Activated T-helper 1 cell treated with anti-CD3 and anti-CD28 coated beads, Interleukin-12 subunit alpha, Interleukin-12 subunit beta, Interleukin-2, Interleukin-4 antibody, amounts not matched to agents 30 ng/mL and 10 ng/mL and 1 ng/mL, durations not matched to agents 14 hours and 24 hours and 36 hours (primary cell): ENCODE measurements around the gene SPON1. TPM values are rescaled to one million over a fixed set of nuclear protein-coding genes. Genes with fewer than 3 reads are reported as not detected.

Experiments used
- DNase-seq: peaks from one replicate; pipeline ENCODE4 v3.0.0; 2021; ENCODE audit warnings: low spot score
- H3K27ac Mint-ChIP-seq: one replicate; pipeline ENCODE4 v1.8.0; 2021; ENCODE audit warnings: mild to moderate bottlenecking, mixed read lengths
- H3K27me3 Mint-ChIP-seq: one replicate; pipeline ENCODE4 v1.8.0; 2022; ENCODE audit warnings: mild to moderate bottlenecking, moderate library complexity, mixed read lengths; ENCODE audit not compliant: insufficient read depth
- H3K36me3 Mint-ChIP-seq: one replicate; pipeline ENCODE4 v1.8.0; 2021; ENCODE audit warnings: low read depth, mixed read lengths
- H3K4me1 Mint-ChIP-seq: one replicate; pipeline ENCODE4 v1.8.0; 2021; ENCODE audit warnings: low read depth, mixed read lengths
- H3K4me3 Mint-ChIP-seq: one replicate; pipeline ENCODE4 v1.8.0; 2021; ENCODE audit warnings: mild to moderate bottlenecking, moderate library complexity, mixed read lengths
- H3K9me3 Mint-ChIP-seq: one replicate; pipeline ENCODE4 v1.8.0; 2021; ENCODE audit warnings: mixed read lengths
- intact Hi-C: fragments of 100-400 bp; cut with micrococcal nuclease; formaldehyde crosslinking; loops from one replicate; pipeline ENCODE4 v1.15.1; 2024
- total RNA-seq: library from RNA; stranded (reverse); gene quantifications from 2 replicates; pipeline ENCODE4 v1.2.3, GENCODE V29; 2022

SPON1 gene
- total RNA-seq, 1 donor from 2014 or later: 0.29 TPM

DNA sequence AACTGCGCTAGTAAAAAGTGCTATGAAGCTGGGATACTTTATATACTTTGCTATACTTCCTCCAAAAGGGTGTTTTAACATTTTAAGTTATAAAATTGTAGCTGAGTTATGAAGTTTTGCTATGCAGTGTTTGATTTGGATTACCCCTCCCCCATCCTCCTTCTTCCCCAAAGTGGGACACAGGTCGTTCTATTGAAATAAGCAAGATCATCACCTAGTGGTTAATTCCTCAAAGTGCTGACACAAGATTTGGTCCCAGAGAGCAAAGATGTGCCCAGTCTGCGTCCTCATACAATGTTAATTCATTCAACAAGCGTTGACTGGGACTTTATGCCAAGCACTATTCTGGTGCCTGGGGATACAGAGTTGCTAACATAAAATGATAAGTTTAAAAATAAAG is 78.5 kb downstream of the SPON1 start:
- H3K4me3 Mint-ChIP-seq: no peak overlapping the region
- no peak overlapping the region for H3K27ac Mint-ChIP-seq
- no peaks in the 10 kb centered on the region for H3K9me3 Mint-ChIP-seq

DNA sequence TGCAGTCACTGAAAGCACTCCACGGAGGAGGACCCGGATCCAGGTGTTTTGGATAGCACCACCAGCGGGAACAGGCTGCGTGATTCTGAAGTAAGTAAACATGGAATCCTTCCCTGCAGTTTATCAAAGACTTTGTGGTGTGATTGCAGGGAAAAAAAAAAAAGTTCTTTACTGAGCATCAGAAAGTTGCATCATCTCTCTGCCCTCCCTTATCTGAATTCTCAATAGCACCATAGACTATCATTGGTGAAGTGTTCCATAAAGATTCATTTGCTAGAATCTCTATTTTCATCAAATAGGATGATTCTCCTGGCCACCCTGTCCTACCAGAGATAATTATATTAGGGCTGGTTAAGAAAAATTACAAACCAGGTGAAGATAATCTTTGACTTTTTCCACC is 79.0 kb downstream of the SPON1 start:
- H3K27me3 Mint-ChIP-seq: peaks cover 18% of the 10 kb centered on the region
- intact Hi-C loops: no loop called here
- H3K36me3 Mint-ChIP-seq: no peaks in the 10 kb centered on the region
- H3K4me1 Mint-ChIP-seq: no peaks in the 10 kb centered on the region
- no peak overlapping the region for H3K27ac Mint-ChIP-seq
- no peaks in the 10 kb centered on the region for H3K9me3 Mint-ChIP-seq
- no peak for DNase-seq
- H3K4me3 Mint-ChIP-seq: no peak overlapping the region

More for the DNA sequence above, 78.5 kb downstream of the SPON1 start:
- no peaks in the 10 kb centered on the region for H3K36me3 Mint-ChIP-seq
- peaks cover 17% of the 10 kb centered on the region for H3K27me3 Mint-ChIP-seq
- no peaks in the 10 kb centered on the region for H3K4me1 Mint-ChIP-seq
- DNase-seq: no peak
- intact Hi-C loops: no loop called here

DNA sequence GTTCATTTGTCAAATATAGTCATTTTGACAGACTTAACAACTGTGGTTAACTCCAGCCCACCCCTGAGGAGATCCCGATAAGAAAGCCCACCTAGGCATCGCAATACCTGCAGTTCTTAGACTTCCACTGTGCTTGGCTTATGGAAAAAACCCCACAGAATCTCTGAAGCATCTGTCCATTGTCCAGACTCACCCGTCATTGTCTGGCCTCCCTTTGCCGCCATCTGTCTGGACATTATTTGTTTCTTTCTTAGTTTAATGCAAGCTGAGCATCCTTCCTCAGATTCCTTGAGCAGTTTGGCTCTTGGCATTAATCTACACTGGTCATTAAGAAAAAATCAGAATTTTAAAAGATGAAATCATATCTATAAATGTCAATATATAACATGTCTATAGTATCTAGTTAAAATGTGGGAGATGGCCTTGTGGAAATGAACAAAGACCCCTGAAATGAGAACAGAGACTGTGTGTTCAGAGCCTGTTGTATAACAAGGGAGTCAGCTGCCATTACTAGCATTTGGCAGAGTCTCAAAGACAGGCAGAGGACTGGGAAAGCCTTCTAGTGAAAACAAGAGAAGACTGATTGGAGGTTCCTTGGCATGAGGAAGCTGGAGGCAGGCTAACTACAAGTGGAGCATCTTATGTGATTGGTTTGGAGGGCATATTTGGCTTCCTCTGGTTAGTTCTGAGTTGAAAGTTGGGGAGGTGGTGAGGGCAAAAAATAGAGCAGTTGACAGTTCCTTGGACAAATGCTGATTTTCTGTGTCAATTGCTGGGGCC is 80.4 kb downstream of the SPON1 start:
- intact Hi-C loops: no loop called here
- no peak overlapping the region for H3K27ac Mint-ChIP-seq

DNA sequence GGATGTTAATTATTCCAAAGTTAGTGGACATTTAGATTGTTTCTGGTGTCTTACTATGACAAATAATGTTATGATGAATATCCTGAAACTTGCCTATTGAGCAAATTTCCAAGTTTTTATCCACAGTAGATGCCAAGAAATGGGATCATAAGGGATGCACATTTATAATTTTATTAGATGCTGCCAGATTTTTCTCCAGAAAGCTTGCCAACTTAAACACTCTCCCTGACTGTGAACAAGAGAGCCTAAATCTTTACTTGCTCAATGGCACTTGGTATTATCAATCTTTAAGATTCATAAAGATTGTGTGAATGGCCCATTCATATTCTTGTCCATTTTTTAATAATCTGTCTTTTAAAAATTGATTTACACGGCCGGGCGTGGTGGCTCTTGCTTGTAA is 82.4 kb downstream of the SPON1 start:
- H3K27me3 Mint-ChIP-seq: peaks cover 18% of the 10 kb centered on the region
- no peak for DNase-seq
- H3K9me3 Mint-ChIP-seq: no peaks in the 10 kb centered on the region
- no peaks in the 10 kb centered on the region for H3K4me1 Mint-ChIP-seq
- H3K4me3 Mint-ChIP-seq: no peak overlapping the region
- intact Hi-C loops: no loop called here
- no peak overlapping the region for H3K27ac Mint-ChIP-seq
- no peaks in the 10 kb centered on the region for H3K36me3 Mint-ChIP-seq

More for the DNA sequence above, 80.4 kb downstream of the SPON1 start:
- H3K4me3 Mint-ChIP-seq: no peak overlapping the region
- DNase-seq: no peak
- no peaks in the 10 kb centered on the region for H3K9me3 Mint-ChIP-seq
- no peaks in the 10 kb centered on the region for H3K36me3 Mint-ChIP-seq
- H3K27me3 Mint-ChIP-seq: peaks cover 18% of the 10 kb centered on the region
- H3K4me1 Mint-ChIP-seq: no peaks in the 10 kb centered on the region

DNA sequence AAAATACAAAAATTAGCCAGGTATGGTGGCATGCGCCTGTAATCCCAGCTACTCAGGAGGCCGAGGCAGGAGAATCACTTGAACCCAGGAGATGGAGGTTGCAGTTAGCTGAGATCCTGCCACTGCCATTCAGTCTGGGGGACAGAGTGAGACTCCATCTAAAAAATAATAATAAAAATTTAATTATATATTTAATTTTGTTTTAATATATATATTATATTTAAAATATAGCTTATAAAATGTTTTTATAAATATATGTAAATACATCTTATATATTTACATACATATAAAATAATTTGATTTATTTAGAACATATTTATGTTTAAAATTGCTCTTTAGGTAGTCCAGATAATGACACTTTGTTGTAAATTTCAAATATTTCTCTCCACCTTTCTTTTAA is 82.9 kb downstream of the SPON1 start:
- no peak for DNase-seq
- intact Hi-C loops: no loop called here
- no peaks in the 10 kb centered on the region for H3K9me3 Mint-ChIP-seq
- no peaks in the 10 kb centered on the region for H3K4me1 Mint-ChIP-seq
- no peaks in the 10 kb centered on the region for H3K36me3 Mint-ChIP-seq
- no peak overlapping the region for H3K27ac Mint-ChIP-seq
- H3K27me3 Mint-ChIP-seq: peaks cover 14% of the 10 kb centered on the region
- no peak overlapping the region for H3K4me3 Mint-ChIP-seq

DNA sequence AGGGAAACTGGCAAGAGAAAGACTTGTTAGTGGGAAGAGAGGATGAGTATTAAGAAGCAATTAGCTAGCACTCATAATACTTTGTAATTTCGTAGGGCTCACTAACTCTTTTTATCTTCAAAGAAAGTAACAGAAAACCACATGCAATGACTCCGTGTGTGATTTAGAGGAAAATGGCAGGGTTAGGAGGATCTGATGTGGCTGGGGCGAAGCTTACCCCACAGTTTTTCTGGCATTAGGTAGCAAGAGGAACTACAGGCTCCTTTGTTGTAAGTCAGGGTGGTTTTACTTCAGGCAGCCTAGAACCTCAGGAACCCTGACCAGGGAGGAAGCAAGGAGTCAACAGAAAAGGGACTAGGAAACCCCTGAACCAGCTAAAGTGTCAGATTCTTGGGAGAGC is 89.7 kb downstream of the SPON1 start:
- Mint-ChIP-seq H3K36me3 (no peaks in the 10 kb centered on the region), H3K4me1 (no peaks in the 10 kb centered on the region), H3K27me3 (peaks cover 12% of the 10 kb centered on the region), H3K4me3 (no peak overlapping the region), H3K27ac (no peak overlapping the region), H3K9me3 (no peaks in the 10 kb centered on the region)
- intact Hi-C loops: no loop called here
- DNase-seq: no peak

DNA sequence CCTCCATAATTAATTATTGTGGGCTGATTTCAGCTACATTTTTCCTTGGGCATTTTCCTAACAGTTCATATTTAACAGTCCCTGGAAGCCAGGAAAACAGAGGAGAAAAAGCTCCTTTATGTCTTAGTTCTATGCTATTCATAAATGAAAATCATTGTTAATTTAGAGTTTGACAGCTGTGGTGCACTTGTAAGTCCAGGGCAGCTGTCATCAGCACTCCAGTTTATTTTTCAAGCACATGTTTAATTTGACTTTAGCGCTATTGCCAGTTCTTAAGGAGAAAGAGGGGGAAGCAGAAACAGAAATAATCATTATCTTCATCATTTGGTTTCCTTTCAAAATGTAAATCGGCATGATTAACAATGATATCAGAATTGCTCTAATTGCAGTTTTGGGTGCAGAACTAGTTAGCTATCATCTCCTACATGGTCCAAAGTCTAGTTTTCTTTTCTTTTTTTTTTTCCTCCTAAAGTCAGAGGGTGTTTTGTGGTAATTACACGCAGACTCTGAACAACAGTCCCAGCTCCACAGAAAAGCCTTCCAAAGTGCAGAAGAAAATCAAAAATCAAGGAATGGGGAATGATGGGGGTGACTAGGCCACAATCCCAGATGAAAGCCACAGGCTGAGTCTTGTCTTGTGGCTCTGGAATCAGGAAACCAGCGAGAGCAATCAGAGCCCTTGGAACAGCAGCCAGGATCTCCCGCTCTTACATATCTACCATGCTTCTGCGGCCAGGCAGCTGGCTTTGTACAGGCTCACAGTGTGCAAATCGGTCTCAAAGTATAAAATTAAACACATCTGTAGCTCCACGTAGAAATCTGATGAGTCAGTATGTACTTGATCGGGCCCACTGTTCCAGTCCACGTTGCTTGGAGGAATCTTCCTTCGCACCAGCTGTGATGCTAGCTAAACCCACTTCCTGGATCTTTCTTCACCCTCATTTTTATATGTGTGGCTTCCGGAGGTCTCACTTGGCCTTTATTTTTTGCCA is 91.9 kb downstream of the SPON1 start:
- peaks cover 8% of the 10 kb centered on the region for H3K27me3 Mint-ChIP-seq
- H3K4me3 Mint-ChIP-seq: no peak overlapping the region

DNA sequence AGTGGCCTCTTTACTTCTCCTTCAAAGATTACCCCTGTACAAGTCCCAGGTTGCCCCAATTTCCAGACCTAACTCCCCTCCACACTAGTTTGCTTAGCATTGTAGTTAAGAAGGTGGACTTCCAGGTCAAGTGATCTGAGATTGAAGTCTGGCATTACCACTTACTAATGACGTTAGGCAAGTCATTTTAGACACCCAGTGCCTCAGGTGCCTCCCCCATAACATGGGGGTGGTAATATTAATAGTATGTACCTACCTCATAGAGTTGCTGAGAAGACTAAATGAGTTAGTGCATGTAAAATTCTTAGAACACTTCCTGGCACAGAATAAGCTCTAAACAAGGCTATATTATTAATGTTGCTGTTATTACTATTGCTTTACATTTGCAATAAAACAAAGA is 93.4 kb downstream of the SPON1 start:
- H3K9me3 Mint-ChIP-seq: no peaks in the 10 kb centered on the region
- DNase-seq: no peak
- H3K27me3 Mint-ChIP-seq: peaks cover 8% of the 10 kb centered on the region
- H3K36me3 Mint-ChIP-seq: no peaks in the 10 kb centered on the region
- no peak overlapping the region for H3K27ac Mint-ChIP-seq
- no peak overlapping the region for H3K4me3 Mint-ChIP-seq
- intact Hi-C loops: no loop called here
- H3K4me1 Mint-ChIP-seq: no peaks in the 10 kb centered on the region

More for the DNA sequence above, 91.9 kb downstream of the SPON1 start:
- intact Hi-C loops: no loop called here
- Mint-ChIP-seq H3K36me3 (no peaks in the 10 kb centered on the region), H3K4me1 (no peaks in the 10 kb centered on the region), H3K27ac (no peak overlapping the region), H3K9me3 (no peaks in the 10 kb centered on the region)
- DNase-seq: no peak

DNA sequence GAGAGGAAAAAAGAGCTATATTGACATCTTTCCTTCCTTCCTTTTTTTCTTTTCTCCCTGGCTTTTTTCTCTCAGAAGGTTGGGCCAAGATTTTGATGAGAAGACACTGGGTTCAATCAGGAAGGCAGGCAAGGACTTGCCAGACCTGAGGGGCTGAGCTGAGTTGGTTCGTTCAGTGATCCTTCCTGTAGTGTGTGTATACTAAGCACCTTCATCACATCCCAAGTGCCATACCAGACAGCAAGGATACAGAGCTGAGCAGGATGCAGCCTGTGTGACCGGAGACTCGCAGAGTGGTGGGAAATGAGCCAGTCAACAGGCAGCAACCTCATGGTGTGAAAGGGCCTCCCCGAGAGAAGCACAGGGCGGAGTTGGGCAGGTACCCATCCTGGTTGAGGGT is 95.5 kb downstream of the SPON1 start:
- H3K4me3 Mint-ChIP-seq: no peak overlapping the region
- no peaks in the 10 kb centered on the region for H3K4me1 Mint-ChIP-seq
- no peak overlapping the region for H3K27ac Mint-ChIP-seq
- intact Hi-C loops: no loop called here
- H3K27me3 Mint-ChIP-seq: peaks cover 3% of the 10 kb centered on the region
- DNase-seq: no peak
- no peaks in the 10 kb centered on the region for H3K36me3 Mint-ChIP-seq
- no peaks in the 10 kb centered on the region for H3K9me3 Mint-ChIP-seq

DNA sequence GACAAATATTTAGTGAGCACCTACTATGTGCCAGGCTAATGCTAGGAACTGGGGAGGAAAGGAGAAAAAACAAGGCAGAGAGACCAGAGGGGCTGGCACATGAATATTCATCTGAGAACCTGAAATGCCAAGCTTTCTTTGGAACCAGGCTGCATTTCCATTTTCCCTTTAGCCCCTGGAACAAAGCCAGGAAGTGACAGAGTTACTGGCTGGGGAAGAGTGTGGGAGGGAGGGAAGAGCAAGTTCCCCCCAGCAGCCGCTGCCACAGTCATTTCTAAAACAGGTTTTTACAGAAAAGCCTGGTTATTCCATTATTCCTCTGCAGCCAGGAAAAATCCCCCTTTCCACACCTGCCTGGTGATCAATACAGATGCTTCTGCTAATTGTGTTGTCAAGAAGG is 97.0 kb downstream of the SPON1 start:
- no peak overlapping the region for H3K27ac Mint-ChIP-seq
- H3K4me1 Mint-ChIP-seq: no peaks in the 10 kb centered on the region
- intact Hi-C loops: no loop called here
- H3K9me3 Mint-ChIP-seq: no peaks in the 10 kb centered on the region
- DNase-seq: no peak
- H3K27me3 Mint-ChIP-seq: peaks cover 6% of the 10 kb centered on the region
- no peaks in the 10 kb centered on the region for H3K36me3 Mint-ChIP-seq
- no peak overlapping the region for H3K4me3 Mint-ChIP-seq

DNA sequence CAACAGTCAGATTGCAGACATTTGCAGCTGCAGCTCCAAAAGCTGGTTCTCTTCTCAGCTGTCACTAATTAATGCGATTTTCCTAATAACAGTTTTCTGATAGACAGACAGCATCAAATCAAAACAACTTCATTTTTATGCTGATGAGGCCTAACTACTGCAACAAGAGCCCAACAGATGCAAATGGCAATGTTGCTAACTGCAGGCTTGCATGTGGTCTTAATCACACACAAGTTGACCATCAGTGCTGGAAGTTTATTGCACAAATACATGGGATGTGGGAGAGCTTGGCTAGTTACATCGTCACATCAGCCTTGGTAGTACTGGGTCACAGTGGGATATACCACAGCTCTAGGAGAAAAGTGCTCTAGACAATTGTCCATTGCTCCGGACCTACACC is 99.2 kb downstream of the SPON1 start:
- no peak overlapping the region for H3K4me3 Mint-ChIP-seq
- peaks cover 13% of the 10 kb centered on the region for H3K4me1 Mint-ChIP-seq
- H3K36me3 Mint-ChIP-seq: peaks cover 2% of the 10 kb centered on the region
- H3K9me3 Mint-ChIP-seq: no peaks in the 10 kb centered on the region
- no peak for DNase-seq
- peaks cover 6% of the 10 kb centered on the region for H3K27me3 Mint-ChIP-seq
- no peak overlapping the region for H3K27ac Mint-ChIP-seq
- intact Hi-C loops: no loop called here

DNA sequence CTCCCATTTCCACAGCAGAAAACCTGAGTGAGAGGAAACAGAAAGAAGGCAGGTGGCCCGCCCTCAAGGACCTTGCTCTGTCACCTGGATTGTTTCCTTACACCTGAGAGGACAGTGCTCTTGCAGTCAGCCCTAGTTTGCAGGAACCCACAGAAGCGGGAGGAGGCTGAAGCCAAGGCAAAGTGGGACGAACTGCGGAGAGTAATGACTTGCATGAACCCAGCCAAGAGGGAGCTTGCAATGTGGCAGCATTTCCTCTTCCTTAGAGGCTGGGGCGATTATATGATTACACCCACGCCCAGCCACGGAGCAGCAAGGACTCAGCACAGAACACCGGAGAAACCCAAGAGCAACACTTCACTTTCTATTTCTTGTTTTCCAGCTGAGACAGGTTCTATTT is 102.6 kb downstream of the SPON1 start:
- H3K9me3 Mint-ChIP-seq: peaks cover 4% of the 10 kb centered on the region
- peaks cover 13% of the 10 kb centered on the region for H3K4me1 Mint-ChIP-seq
- H3K27me3 Mint-ChIP-seq: peaks cover 9% of the 10 kb centered on the region
- H3K36me3 Mint-ChIP-seq: peaks cover 2% of the 10 kb centered on the region
- DNase-seq: no peak
- H3K27ac Mint-ChIP-seq: peak overlapping the region; percentile 20
- intact Hi-C loops: no loop called here
- H3K4me3 Mint-ChIP-seq: no peak overlapping the region

DNA sequence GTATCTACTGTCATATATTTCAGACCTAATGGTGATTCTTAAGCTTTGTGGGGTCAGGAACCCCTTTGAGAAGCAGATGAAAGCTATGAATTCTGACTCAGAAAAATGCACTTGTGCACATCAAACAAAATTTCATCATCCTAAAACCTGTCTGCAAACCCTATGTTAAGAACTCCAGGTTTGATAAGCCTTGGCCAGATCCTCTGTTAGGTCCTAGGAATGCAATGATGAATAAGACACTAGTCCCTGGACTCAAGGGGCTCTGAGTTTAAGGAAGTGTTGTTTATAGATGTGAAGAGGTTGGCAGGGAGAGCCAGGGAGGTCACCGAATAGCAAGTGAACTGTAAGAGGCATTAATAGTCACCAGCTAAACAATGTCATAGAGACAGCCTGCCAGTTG is 103.2 kb downstream of the SPON1 start:
- intact Hi-C loops: no loop called here
- peaks cover 2% of the 10 kb centered on the region for H3K36me3 Mint-ChIP-seq
- H3K4me1 Mint-ChIP-seq: peaks cover 13% of the 10 kb centered on the region
- H3K27ac Mint-ChIP-seq: no peak overlapping the region
- DNase-seq: no peak
- no peak overlapping the region for H3K4me3 Mint-ChIP-seq
- H3K9me3 Mint-ChIP-seq: peaks cover 4% of the 10 kb centered on the region
- peaks cover 11% of the 10 kb centered on the region for H3K27me3 Mint-ChIP-seq
